GM18519 (cell line): ENCODE results near the gene FHDC1.

ENCODE experiments used
- ATAC-seq: cut with Tn5 transposase; IDR thresholded peaks from one replicate; pipeline ENCODE4 v1.9.1; 2021; ENCODE audit warnings: mild to moderate bottlenecking, moderate library complexity; ENCODE audit not compliant: unreplicated experiment, low FRiP score

FHDC1 gene

DNA sequence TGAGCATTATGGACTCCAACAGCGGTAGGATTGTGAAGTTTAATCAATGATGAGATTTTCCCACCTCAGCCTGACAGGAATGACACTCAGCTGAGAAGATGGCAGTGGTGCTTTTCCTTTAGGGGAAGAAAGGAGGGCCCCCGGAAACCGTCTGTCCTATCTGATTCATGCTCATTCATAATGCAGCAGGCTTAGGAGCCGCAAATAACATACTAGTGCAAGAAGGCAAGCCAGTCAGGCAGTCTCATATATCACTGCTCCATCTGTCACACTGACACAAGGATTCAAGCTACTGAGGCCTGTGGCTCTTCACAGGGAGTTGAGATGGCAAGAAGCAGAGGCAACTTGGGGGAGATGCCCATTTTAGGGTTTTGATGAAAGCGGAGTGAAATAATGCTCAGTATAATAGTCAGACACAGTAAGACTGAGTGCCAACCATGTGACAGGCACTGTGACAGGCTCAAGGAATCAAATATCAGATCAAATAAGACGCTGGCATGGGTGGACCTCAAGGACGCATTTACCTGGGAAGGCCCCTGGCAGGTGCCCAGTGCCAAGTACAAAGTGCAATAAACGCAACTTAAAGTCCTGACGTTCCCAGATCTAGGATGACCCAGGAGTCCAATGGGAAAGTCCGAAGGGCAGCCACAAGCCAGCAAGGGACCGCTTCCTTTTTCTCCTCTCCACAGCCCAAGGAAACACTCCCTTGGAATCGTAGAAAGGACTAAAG, 63.4 kb downstream of the FHDC1 start:
- ATAC-seq = no peak

DNA sequence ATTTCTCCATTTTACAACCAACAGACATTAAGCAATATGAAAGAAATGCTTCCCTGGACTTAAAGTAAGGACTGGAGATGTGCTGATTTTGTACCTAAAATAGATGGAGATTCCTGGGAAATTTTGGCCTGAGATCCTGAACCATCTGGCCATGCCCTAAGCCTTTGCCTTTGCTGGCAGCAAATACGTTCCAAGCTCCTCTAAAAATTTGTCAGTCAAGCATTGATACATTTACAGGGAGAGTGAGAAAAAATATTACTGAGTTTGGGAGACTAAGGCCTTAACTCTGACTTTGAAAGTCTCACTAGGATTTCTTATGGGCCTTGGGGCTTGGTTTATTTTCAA, 63.9 kb downstream of the FHDC1 start:
- no peak for ATAC-seq

DNA sequence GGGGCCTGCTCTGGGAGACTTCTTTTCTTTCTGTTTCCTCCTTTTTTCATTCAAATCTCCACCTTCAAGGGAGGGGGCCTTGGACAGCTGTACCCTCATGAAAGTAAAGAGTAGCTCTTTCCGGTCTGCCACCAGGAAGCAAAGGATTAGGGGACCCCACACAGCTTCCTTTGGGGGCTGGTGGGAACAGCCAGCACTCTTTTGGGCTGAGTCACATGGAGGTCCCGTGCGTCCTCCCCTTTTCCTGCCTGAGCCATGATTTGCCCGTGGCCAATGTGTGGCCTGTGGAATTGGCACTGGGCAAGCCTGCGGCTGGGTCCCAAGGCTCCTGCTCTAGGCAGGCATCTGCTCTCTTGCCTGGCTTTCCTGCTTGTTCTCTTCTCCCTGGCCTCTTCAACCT, 65.5 kb downstream of the FHDC1 start:
- ATAC-seq = no peak

DNA sequence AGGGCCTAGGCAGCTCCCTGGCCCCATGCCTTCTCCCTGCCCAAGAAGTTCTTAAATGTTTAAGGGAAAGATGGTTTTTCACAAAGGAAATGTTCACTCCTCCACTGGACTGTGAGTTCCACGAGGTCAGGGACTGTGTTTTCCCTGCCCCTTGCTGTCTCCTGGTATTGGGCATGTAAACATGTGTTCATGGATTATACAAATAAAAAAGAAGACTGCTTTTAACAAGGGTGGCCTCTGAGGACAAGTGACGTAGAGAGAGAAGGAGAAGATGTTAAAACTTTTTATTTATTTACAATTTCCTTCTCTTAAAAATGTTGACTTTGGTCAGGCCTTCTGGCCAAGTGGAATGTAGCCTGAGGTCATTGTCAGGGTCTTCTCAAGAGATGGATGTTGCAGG, 66.0 kb downstream of the FHDC1 start:
- no peak for ATAC-seq

DNA sequence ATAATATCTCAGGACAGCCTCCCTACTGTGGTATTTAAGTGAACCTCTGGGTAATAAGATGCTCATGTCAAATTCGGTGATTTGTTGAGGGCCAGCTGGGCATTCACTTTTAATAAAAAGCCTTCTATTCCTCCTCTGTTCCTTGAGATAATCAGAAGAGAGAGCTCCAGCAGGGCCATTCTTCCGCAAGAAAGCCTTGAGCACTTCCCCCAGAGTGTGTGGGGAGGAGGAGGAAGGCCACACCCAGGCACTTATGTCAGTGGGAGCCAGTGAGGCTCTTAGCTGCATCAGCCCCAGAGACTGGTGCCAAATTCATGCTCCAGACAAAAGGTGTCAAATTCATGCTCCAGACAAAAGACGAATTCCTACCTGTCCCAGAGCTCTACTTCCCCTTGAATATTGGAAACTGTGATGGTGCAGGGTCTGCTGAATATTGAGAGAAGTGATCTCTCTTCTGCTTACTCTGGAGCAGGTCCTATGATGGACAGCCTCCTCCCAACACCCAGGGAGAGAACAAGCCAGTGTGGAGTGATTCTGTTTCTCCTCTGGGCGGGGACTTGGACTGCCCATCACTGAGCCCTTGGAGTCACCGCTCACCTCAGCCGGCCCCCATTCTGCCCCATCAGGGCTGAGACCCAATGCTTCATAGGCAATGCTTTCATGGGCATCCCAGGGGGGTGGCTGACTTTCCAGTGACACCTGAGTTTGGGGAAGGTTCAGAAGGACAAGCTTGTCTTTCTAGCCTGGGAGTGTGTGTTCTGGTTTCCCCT, 68.1 kb downstream of the FHDC1 start:
- no peak for ATAC-seq

DNA sequence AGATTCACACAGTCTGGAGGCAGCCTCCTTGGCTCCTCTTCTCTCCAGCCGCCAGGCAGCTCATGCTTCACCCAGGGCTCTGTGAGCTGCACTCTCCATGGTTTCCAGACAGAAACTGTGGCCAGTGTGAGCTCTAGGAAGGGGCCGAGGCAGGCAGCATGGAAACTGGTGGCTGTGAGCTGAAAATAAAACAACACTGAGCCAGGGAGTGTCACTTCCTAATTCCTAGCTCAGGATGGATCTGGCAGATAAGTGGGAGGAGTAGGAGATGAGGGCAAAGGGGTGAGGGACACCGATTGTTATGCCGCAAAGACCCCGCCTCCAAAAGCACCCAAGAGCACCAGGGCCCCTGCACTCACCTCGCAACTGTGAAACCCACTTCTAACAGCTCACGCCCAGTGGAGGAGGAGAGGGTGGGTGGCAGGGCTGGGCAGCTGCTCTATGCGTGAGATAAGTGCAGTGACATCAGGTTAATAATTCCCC, 69.8 kb downstream of the FHDC1 start:
- no peak for ATAC-seq

DNA sequence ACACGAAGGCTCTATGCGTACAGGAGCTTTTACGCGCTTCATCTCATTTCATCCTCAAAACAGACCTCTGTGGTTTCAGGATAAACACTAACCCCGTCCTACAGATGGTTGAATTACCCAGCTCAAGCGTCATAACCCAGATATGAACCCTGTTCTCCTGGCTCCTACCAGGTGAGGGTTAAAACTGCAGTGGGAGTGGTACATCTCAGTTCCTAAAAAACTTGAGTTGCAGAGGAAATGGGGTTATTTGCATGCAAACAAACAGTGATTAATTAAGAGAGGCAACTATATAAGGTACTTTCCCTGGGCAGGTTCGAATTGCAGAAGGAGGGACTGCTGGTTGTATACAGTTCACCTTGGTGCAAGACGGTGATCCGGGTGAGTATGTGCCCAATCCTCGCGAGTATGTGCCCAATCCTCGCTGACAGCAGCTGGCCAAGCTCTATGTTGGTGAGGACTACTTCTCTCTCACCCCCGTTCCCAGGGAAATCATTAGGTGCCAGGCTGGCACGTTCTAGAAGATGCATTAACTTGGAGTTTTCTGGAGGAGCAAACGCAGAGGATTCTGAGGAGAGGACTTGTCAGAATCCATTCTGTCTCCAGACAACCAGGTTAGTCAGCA, 72.6 kb downstream of the FHDC1 start:
- ATAC-seq = no peak

DNA sequence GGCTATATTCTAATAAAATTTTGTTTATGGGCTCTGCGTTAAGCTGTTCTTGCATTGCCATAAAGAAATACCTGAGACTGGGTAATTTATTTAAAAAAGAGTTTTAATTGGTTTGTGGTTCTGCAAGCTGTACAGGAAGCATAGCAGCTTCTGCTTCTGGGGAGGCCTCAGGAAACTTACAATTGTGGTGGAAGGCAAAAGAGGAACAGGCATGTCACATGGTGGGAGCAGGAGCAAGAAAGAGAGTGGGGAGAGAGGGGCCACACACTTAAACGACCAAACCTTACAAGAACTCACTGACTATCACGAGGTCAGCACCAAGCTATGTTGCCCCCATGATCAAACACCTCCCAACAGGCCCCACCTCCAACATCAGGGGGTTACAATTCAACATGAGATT, 74.0 kb downstream of the FHDC1 start:
- no peak for ATAC-seq

DNA sequence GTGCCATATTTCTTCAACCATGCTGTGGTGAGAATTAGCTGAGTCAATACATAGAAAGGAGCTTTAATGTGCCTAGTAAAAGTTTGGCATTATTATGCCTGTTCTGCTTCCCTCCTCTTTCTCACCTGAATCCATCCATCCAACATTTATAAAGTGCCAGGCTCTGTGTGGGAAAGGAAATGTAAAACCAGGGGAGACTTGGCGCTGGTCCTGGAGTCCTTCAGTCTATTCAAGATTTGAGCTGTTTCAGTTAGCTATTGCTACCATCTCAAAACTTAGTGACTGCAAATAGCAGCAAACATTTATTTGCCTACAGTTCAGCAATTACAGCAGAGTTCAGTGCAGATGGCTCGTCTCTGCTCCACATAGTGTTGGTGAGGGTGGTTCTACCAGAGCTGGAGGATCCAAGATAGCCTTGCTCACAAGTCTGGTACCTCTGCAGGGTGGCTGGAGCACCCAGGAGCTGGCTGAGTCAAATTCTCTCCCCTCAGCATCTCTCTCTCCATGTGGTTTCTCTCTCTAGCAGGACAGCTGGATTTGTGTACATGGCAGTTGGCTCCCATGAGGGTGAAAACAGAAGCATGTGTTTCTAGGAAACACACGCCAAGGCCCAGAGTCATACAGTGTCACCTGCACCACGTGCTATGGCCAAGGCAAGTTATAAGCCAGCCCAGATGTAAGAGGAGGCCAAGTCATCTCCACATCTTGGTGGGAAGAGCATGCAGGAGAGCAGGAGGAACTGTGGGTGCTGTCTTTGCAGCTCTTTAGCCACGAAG, 77.3 kb downstream of the FHDC1 start:
- no peak for ATAC-seq

DNA sequence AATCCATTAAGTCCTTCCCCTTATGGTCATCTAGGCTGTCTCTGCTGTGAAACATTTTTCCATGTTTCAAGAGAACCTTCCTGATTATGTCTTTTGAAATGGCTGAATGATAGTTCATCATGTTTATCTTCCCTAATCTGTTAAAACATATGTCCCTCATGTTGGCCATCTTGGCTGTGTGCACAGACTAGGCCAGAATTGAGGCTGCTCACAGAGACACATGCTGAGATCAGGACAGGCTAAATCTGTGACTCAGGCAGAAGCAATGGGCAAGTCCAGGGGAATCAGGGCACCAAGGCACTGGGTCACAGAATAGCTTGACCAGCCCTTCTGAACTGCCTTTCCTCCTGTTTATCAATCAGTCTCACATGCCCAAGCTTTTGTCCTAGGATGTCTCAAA, 78.3 kb downstream of the FHDC1 start:
- no peak for ATAC-seq

DNA sequence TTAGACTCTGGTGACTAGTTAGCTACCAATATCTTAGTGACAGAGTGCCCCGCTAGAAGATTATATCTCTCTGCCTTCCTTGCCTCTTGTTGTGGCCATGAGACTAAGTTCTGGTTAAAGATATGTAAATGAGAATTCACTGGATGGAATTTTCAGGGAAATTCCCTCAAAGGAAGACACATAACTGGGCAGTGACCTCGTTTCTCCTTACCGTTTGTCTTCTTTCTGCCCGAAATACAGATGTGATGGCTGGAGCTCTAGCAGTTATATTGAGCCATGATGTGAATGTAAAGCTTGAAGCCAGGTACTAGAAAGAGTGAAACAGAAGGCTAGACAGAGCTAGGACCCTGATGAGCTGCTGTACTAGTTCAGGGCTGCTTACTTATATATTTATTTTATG, 80.5 kb downstream of the FHDC1 start:
- ATAC-seq = no peak

DNA sequence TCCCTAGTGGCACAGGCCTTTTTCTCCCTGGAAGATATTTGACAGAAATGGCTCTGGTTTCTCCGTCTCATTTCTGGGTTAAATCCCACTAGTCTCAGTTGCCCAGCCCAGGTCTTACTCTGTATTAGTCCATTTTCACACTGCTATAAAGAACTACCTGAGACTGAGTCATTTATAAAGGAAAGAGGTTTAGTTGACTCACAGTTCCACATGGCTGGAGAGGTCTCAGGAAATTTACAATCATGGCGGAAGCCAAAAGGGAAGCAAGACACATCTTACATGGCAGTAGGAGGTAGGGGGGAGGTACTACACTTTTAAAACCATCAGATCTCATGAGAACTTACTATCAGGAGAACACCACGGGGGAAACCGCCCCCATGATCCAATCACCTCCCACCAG, 81.9 kb downstream of the FHDC1 start:
- no peak for ATAC-seq

DNA sequence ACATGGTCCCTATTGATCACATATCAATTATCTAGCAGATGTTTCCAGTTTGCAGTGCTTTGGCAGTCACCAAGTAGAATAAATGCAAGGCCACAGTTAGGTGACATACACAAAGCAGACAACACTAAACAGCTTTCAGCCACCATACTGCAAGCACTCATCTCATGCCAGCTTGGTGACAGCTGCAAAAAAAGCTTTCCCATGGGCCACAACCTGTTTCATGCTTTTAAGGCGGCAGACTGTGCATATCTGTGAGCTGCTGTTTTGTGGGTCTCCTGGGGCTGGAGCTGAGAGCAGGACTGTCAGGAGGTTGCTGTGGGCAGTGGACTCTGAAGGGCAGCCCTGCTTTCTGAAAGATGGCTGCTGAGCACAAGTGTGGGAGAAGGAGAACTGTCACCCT, 82.6 kb downstream of the FHDC1 start:
- ATAC-seq = no peak

DNA sequence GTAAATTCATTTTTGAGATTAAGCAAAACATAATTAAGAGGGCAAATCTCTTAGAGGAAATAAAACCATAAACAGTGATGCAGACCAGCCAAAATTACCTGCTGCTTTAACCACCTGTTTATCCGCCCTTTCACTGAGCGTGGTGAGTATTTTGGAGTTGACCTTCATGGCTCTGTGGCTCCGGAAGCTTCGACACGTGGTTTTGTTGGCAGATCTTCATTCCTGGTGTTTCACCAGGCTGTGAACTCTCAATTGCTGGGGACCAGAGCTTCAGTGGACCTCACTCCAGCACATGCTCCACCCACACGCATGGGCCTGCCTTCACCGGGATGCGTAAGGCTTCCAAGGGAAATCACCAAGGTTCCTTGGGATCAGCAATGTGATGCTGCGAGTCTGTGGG, 83.8 kb downstream of the FHDC1 start:
- no peak for ATAC-seq

DNA sequence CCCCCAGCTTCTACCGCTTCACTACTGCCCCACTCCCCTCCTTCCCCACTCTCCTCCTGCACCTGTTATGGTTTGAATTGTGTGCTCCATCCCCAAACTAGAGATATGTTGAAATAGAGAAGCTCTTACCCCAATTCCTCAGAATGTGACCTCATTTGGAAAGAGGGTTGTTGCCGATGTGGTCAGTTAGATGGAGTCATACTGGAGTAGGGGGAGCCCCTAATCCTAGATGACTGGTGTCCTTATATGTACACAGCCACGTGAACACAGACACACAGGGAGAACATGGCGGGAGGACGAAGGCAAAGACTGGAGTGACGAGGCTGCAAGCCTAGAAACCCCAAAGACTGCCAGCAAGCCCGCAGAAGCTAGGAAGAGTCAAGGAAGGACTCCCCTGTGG, 84.3 kb downstream of the FHDC1 start:
- ATAC-seq = no peak

DNA sequence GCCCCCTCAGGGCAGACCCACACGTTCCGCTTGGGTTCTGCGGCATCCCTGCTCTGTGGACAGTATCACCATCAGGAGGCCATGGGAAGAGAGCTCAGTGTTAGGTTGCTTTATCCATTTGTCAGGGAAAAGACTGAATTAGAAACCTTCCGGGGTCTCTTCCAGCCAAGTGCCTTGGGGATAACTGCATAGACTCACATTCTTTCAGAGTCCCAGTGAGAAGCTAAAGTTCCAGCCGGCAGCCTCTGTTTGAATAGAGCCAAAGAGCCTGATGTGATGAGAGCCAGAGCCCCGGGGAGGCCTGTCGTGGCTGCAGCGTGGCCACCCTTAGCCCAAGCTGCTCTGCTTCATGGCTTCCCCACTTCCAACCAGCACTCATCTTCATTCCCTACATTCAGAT, 85.2 kb downstream of the FHDC1 start:
- no peak for ATAC-seq

DNA sequence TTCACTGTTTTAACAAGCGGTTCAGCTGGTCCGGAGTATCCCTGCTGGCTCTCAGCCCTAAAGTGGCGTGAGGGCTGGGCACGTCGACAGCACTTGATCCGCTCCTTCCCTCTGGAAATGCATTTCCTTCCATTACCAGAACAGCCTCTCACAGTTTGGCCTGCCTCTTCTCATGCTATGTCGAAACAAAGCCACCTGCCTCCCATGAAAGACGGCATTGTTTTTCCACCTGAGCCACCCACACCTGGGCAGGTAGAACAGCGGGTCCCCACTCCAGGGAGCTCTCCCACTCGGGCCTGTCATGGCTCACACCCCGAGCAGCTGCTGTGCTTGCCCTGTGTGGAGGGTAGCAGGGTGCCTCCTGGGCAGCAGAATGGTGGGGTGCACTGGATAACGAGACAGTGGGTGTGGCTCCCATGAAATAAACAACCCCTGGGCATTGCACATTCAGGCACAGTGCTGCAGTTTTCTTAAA, 86.2 kb downstream of the FHDC1 start:
- ATAC-seq = no peak

DNA sequence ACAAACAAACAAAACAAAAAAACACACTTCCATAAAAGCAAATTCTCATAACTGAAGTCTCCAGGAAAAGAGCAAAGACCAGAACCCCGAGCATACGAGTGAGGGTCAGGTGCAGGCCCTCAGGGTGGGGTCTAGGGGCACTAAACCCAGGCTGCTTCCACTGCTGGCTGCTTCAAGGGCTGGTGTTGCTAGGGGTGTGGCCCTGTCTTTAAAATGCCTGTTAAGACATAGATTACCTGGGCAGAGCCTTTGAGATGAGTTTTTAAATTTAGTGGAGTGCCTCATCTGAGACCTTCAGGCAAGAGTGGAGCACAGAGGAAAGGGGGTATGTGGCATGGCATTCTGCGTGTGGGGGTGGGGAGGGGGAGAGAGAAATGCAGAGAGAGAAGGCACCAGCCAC, 87.0 kb downstream of the FHDC1 start:
- no peak for ATAC-seq

DNA sequence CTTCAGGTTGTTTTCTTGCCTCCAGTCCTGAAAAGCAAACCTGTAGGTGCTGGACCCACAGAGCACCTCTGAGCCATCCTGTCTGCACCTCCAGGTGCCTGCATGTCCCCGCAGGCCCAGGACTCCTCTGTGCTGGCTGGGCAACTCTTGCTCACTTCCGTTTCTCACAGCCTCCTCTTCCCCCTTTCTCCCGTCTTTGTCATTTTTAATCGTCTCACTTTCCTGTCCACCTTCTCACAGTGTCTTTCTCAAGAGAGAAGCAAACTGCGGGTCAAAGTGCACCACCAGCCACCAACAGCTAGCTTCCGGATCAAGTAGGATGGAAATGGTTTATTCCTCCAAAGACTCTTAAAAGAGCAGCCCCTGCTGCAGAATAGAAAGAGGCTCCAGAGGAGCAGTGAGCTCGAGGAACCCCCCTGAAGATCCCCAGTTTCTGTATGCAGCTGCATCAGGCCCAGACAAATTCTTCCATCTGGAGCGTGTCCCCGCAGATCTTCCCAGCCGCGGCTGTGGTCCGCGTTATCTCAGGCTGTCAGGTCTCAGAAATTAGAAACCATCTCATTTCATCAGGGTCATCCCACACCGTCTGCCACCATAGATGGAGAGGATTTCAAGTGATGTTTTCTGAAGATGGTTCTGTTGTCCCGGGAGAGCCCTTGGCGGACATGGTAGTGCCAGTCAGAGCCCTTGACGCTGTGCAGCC, 87.7 kb downstream of the FHDC1 start:
- no peak for ATAC-seq

DNA sequence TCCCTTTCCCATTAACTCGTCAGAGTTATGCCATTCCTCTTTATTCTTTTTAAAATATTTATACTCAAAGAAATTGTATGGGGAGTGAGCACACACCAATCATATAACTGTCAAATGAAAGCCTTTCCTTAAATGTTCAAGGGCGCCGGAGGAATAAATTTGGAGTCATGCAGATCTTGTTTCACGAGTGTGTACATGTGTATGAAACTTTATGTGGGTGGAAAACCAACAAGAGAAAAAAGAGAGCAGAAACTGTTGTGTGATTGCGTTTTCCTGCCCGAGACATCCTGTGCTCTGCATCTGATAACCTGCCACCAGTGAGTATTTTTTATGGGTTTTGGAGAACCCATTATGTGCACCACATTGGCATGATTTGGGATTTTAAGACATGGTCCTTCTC, 88.3 kb downstream of the FHDC1 start:
- no peak for ATAC-seq
